Measurements from ENCODE around the gene BIN1.
A peak's percentile ranks its signal among the peaks of the same experiment; 100 is the strongest.

The BIN1 gene

GRCh38 chr2:127130421-127130820 lies 23.5 kb upstream of the BIN1 start:
- DNase-seq (ENCODE audit: low read depth) = no peak
- TF ChIP-seq, protein P1, sequence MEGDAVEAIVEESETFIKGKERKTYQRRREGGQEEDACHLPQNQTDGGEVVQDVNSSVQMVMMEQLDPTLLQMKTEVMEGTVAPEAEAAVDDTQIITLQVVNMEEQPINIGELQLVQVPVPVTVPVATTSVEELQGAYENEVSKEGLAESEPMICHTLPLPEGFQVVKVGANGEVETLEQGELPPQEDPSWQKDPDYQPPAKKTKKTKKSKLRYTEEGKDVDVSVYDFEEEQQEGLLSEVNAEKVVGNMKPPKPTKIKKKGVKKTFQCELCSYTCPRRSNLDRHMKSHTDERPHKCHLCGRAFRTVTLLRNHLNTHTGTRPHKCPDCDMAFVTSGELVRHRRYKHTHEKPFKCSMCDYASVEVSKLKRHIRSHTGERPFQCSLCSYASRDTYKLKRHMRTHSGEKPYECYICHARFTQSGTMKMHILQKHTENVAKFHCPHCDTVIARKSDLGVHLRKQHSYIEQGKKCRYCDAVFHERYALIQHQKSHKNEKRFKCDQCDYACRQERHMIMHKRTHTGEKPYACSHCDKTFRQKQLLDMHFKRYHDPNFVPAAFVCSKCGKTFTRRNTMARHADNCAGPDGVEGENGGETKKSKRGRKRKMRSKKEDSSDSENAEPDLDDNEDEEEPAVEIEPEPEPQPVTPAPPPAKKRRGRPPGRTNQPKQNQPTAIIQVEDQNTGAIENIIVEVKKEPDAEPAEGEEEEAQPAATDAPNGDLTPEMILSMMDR (conservative IDR thresholded peaks at IDR 0.05; ENCODE audit: low read depth, low read length) = peak; percentile 19
- H3K4me3 ChIP-seq (ENCODE audit: low read depth, low read length) = no peak overlapping the region

DNA sequence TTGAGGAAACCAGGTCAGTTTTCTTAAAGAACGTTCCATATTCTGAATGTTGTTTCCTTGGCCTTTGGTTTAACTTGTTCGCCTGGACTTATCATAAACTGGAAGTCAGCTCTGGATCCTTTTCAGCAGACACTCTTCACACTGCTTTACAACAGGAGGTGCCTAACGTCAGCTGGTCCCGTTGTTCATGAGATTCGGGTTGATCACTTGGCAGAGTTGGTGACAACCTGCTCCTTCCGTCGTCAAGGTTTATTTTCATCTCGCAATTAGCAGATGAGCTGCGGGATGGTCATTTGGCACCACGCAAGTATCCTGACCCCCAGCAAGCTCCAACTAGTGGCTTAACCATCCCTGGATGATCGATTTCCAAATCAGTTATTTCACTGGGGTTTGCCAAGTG lies 23.0 kb upstream of the BIN1 start:
- TF ChIP-seq, protein P1 (conservative IDR thresholded peaks at IDR 0.05; ENCODE audit: low read depth, low read length) = no peak
- H3K4me3 ChIP-seq (ENCODE audit: low read depth, low read length) = no peak overlapping the region
- no peak for DNase-seq (ENCODE audit: low read depth)

DNA sequence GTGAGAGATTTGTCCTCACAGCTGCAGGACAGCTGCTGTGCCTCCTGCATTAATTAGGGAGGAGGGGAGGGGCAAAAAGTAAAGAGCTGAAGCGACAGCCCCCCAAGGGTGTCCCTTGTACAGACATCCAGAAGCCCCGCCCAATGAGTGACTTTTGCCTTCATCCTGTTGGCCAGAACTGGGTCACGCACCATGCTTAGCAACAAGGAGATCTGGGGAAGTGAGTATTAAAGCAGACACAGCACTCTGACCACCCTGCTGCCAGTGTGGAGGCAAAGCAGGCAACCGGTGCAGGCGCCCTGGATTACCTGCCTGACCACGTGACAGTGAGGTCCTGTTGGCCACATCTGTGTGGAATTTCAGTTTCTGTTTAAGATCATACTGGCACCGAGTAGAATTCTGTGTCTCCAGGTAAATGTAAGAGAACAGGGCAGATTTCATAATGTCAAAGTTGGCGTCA lies 21.5 kb upstream of the BIN1 start:
- H3K4me3 ChIP-seq (ENCODE audit: low read depth, low read length) = peak overlapping the region; percentile 2
- TF ChIP-seq, protein P1 (conservative IDR thresholded peaks at IDR 0.05; ENCODE audit: low read depth, low read length) = no peak
- DNase-seq (ENCODE audit: low read depth) = no peak

GRCh38 chr2:127125821-127126220 lies 18.9 kb upstream of the BIN1 start:
- no peak overlapping the region for H3K4me3 ChIP-seq (ENCODE audit: low read depth, low read length)
- TF ChIP-seq, protein P1 (conservative IDR thresholded peaks at IDR 0.05; ENCODE audit: low read depth, low read length) = no peak
- no peak for DNase-seq (ENCODE audit: low read depth)

DNA sequence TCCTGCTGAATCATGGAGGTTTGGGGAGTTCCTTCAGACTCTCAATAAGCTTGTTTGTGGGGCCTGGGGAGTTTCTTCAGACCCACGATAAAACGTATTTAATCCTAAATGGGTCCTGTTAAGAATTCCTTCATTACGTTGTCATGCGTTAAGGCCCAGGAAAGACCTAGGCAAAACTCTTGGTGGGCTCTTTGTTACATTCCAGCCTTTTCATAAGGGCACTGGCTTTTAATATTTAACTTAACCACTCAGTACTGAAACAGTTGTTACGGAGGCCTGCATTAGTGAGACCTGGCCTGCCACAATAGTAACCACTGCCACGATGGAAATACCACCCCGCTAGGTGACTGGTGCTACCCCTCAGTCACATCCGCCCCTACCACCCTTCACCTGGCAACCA lies 17.5 kb upstream of the BIN1 start:
- DNase-seq (ENCODE audit: low read depth) = no peak
- no peak overlapping the region for H3K4me3 ChIP-seq (ENCODE audit: low read depth, low read length)
- TF ChIP-seq, protein P1 (conservative IDR thresholded peaks at IDR 0.05; ENCODE audit: low read depth, low read length) = no peak

DNA sequence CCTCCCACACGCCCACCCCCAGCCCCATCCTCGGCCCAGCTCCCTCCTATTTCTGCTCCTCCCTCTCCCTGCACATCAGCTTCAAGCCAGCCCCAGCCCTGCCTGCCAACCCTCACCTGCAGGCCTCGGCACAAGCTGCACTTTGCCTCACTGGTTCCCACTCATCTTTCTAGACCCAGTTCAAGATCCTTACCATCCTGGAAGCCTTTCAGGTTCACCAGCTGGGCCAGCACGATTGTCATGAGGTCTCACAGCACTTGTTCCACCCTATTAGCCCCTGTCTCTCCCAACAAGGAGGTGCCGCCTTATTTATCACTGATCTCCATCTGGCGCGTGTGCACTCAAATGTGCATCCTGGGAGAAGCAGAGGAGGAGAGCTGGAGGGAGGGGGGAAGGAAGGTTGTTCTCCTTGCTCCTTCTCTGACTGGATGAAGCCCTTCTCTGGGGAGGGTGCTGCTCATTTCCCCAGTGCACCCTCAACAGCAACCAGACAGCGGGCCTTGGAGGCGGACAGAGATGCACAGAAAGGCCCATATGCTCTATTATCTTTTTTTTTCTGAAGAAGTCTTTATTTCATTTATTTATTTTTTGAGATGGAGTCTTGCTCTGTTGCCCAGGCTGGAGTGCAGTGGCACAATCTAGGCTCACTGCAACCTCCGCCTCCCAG lies 15.5 kb upstream of the BIN1 start:
- no peak for DNase-seq (ENCODE audit: low read depth)
- TF ChIP-seq, protein P1 (conservative IDR thresholded peaks at IDR 0.05; ENCODE audit: low read depth, low read length) = no peak
- no peak overlapping the region for H3K4me3 ChIP-seq (ENCODE audit: low read depth, low read length)

DNA sequence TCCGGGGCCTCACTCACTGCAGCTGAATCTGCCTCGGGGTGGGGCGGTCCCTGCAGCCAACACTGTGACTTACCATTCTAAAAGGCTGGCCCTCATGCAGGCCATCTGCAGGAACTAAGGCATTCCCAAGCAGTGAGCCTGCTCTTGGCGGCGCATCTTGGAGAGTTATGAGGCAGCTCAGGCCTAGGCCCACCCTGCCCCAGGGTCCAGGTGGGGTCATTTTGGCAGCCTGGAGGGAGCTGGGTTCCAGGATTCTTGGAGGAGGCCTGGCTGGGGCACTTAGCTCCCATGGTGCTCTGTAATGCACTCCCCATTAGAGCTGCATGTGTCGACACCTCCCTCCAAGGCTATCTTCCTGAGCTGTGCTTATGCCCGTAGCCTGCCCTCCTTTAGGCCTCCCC lies 14.8 kb upstream of the BIN1 start:
- no peak overlapping the region for H3K4me3 ChIP-seq (ENCODE audit: low read depth, low read length)
- TF ChIP-seq, protein P1 (conservative IDR thresholded peaks at IDR 0.05; ENCODE audit: low read depth, low read length) = no peak

More for the DNA sequence above, 14.8 kb upstream of the BIN1 start:
- no peak for DNase-seq (ENCODE audit: low read depth)
